Measurements from ENCODE around the gene SHROOM3. TPM values are rescaled to one million over a fixed set of nuclear protein-coding genes. Genes with fewer than 3 reads are reported as not detected.

Gene SHROOM3
- total RNA-seq, 1 donor from 2014 or later: 16.2 TPM

- Histone ChIP-seq H3K27ac (replicated peaks) (no peak overlapping the region), H3K4me3 (no peak overlapping the region), H3K4me1 (peaks cover 32% of the 10 kb centered on the region), H3K36me3 (no peaks in the 10 kb centered on the region), H3K9me3 (replicated peaks) (no peaks in the 10 kb centered on the region), H3K27me3 (ENCODE audit: low read depth) (no peaks in the 10 kb centered on the region)
- intact Hi-C loops (cut with micrococcal nuclease): no loop called here
- TF ChIP-seq, protein P1, sequence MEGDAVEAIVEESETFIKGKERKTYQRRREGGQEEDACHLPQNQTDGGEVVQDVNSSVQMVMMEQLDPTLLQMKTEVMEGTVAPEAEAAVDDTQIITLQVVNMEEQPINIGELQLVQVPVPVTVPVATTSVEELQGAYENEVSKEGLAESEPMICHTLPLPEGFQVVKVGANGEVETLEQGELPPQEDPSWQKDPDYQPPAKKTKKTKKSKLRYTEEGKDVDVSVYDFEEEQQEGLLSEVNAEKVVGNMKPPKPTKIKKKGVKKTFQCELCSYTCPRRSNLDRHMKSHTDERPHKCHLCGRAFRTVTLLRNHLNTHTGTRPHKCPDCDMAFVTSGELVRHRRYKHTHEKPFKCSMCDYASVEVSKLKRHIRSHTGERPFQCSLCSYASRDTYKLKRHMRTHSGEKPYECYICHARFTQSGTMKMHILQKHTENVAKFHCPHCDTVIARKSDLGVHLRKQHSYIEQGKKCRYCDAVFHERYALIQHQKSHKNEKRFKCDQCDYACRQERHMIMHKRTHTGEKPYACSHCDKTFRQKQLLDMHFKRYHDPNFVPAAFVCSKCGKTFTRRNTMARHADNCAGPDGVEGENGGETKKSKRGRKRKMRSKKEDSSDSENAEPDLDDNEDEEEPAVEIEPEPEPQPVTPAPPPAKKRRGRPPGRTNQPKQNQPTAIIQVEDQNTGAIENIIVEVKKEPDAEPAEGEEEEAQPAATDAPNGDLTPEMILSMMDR (IDR thresholded peaks at IDR 0.05; ENCODE audit: borderline replicate concordance): no peak
- no peak for DNase-seq
Measured at GRCh38 chr4:76535603-76536372, 100.8 kb downstream of the SHROOM3 start.

- no peaks in the 10 kb centered on the region for H3K9me3 ChIP-seq (replicated peaks)
- H3K4me3 ChIP-seq: no peak overlapping the region
- H3K36me3 ChIP-seq: no peaks in the 10 kb centered on the region
- H3K4me1 ChIP-seq: peaks cover 32% of the 10 kb centered on the region
- intact Hi-C loops (cut with micrococcal nuclease): no loop called here
- H3K27me3 ChIP-seq (ENCODE audit: low read depth): no peaks in the 10 kb centered on the region
- no peak overlapping the region for H3K27ac ChIP-seq (replicated peaks)
- TF ChIP-seq, protein P1 (IDR thresholded peaks at IDR 0.05; ENCODE audit: borderline replicate concordance): no peak
- no peak for DNase-seq
Measured at GRCh38 chr4:76536373-76536689, 101.3 kb downstream of the SHROOM3 start.

DNA sequence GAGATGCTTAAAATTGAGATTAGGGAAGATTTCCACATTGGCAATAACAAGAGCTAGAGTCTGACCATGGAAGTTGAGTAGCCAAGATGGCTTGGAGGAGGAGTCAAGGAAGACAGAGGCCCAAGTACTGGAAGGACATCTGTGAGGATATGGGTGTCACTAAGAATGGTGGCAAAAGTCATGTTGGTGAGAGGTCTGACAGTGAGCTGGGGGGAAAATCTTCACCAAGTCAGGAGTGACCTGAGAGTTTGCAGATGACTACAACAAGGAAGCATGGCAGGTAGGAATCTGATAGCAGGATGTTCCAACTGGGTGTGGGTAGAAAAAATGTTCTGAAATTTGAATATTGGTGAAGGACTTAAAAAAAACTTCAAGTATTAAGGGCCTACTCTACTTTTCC lies 103.3 kb downstream of the SHROOM3 start:
- no peak for DNase-seq
- no peak overlapping the region for H3K27ac ChIP-seq (replicated peaks)
- peaks cover 3% of the 10 kb centered on the region for H3K9me3 ChIP-seq (replicated peaks)
- intact Hi-C loops (cut with micrococcal nuclease): no loop called here
- TF ChIP-seq, protein P1 (IDR thresholded peaks at IDR 0.05; ENCODE audit: borderline replicate concordance): no peak
- no peak overlapping the region for H3K4me3 ChIP-seq
- H3K36me3 ChIP-seq: no peaks in the 10 kb centered on the region
- H3K4me1 ChIP-seq: peaks cover 25% of the 10 kb centered on the region
- H3K27me3 ChIP-seq (ENCODE audit: low read depth): no peaks in the 10 kb centered on the region

- intact Hi-C loops (cut with micrococcal nuclease): no loop called here
- Histone ChIP-seq H3K27ac (replicated peaks) (no peak overlapping the region), H3K9me3 (replicated peaks) (peaks cover 3% of the 10 kb centered on the region), H3K4me3 (no peak overlapping the region), H3K4me1 (peaks cover 16% of the 10 kb centered on the region), H3K36me3 (no peaks in the 10 kb centered on the region), H3K27me3 (ENCODE audit: low read depth) (no peaks in the 10 kb centered on the region)
- no peak for DNase-seq
- TF ChIP-seq, protein P1 (IDR thresholded peaks at IDR 0.05; ENCODE audit: borderline replicate concordance): no peak
Measured at GRCh38 chr4:76539979-76540378, 105.0 kb downstream of the SHROOM3 start.

DNA sequence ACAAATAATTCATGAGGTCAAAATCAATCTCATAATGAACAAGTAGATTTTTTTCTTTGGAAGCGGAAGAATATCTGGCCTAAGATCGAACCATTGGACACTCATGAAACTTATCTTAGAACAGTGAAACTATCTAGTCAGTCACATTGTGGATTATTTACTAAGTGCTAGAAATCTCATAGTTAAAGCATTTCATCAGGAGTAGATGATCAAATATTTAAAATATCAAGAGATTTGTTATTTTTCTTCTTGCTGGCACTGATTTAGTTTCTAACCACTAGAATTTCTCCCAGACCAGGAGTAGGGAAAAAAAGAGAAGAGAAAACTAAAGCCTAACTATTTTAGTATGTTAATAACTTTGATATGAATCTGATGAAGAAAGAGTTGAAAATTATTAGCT lies 105.5 kb downstream of the SHROOM3 start:
- Histone ChIP-seq H3K4me1 (peaks cover 16% of the 10 kb centered on the region), H3K9me3 (replicated peaks) (peaks cover 3% of the 10 kb centered on the region), H3K27me3 (ENCODE audit: low read depth) (no peaks in the 10 kb centered on the region), H3K36me3 (no peaks in the 10 kb centered on the region), H3K4me3 (no peak overlapping the region), H3K27ac (replicated peaks) (no peak overlapping the region)
- intact Hi-C loops (cut with micrococcal nuclease): no loop called here
- DNase-seq: no peak
- TF ChIP-seq, protein P1 (IDR thresholded peaks at IDR 0.05; ENCODE audit: borderline replicate concordance): no peak
